ENCODE measurements around the gene MORN1. TPM values are rescaled to one million over a fixed set of nuclear protein-coding genes. Genes with fewer than 3 reads are reported as not detected.

MORN1 gene
- polyA plus RNA-seq, 1 donor (not counting 4 experiments of a cell fraction or from before 2014, with no cell fraction given), result 2.1 TPM

- H3K9me1 ChIP-seq (ENCODE audit: control insufficient read depth, extremely low read depth, insufficient read depth, low read length), result peaks cover 6% of the 10 kb centered on the region
- H2AFZ ChIP-seq (ENCODE audit: control insufficient read depth, low read length), result no peak overlapping the region
- H3K4me1 ChIP-seq (ENCODE audit: control insufficient read depth, extremely low read depth, insufficient read depth, low read length), result peaks cover 8% of the 10 kb centered on the region
- no peak overlapping the region for H3K4me3 ChIP-seq (ENCODE audit: control insufficient read depth in 2 of 3, extremely low read depth in 1 of 3, insufficient read depth in 2 of 3, low read depth in 1 of 3, low read length in 3 of 3)
- FAIRE-seq, result no peak
- no peak overlapping the region for H3K4me2 ChIP-seq (ENCODE audit: control insufficient read depth, extremely low read depth, insufficient read depth, low read depth, low read length)
- H3K36me3 ChIP-seq (ENCODE audit: control insufficient read depth in 2 of 2, extremely low read depth in 1 of 2, insufficient read depth in 2 of 2, low read length in 2 of 2), result peaks cover 12 to 25% of the 10 kb centered on the region in 2 experiments
- dilution Hi-C loops (cut with MboI; ENCODE audit: extremely low pct_ligation_motif_present, low sequenced_read_pairs), result no loop called here
- TF ChIP-seq CTCF (optimal IDR thresholded peaks at IDR 0.05 in 1 of 3, IDR thresholded peaks at IDR 0.05 in 1 of 3, conservative IDR thresholded peaks at IDR 0.05 in 1 of 3; ENCODE audit: extremely low read depth in 1 of 3, insufficient read depth in 2 of 3, low read length in 3 of 3) (no peak), EZH2 (IDR thresholded peaks at IDR 0.05; ENCODE audit: low read length) (no peak)
- no peaks in the 10 kb centered on the region for H3K9me3 ChIP-seq (ENCODE audit: control insufficient read depth, low read depth, low read length)
- DNase-seq (ENCODE audit: low read depth, low spot score), result no peak
- no peaks in the 10 kb centered on the region for H3K27me3 ChIP-seq (ENCODE audit: control insufficient read depth, extremely low read depth, insufficient read depth, low read length)
- H4K20me1 ChIP-seq (ENCODE audit: control insufficient read depth, extremely low read depth, insufficient read depth, low read length), result peaks cover 18% of the 10 kb centered on the region
- H3K27ac ChIP-seq (ENCODE audit: control insufficient read depth, insufficient read depth, low read length), result no peak overlapping the region
- peaks cover 35% of the 10 kb centered on the region for H3K79me2 ChIP-seq (ENCODE audit: control insufficient read depth, insufficient read depth, low read length)
- no peak overlapping the region for H3K9ac ChIP-seq (ENCODE audit: control insufficient read depth, extremely low read depth, insufficient read depth, low read length)
Measured at GRCh38 chr1:2304282-2304681, 87.1 kb downstream of the MORN1 start.

- Histone ChIP-seq H3K27me3 (ENCODE audit: control insufficient read depth, extremely low read depth, insufficient read depth, low read length) (no peaks in the 10 kb centered on the region), H3K36me3 (ENCODE audit: control insufficient read depth in 2 of 2, extremely low read depth in 1 of 2, insufficient read depth in 2 of 2, low read length in 2 of 2) (peaks cover 12 to 25% of the 10 kb centered on the region in 2 experiments), H3K4me2 (ENCODE audit: control insufficient read depth, extremely low read depth, insufficient read depth, low read depth, low read length) (no peak overlapping the region), H3K9me1 (ENCODE audit: control insufficient read depth, extremely low read depth, insufficient read depth, low read length) (peaks cover 6% of the 10 kb centered on the region), H3K27ac (ENCODE audit: control insufficient read depth, insufficient read depth, low read length) (no peak overlapping the region), H3K79me2 (ENCODE audit: control insufficient read depth, insufficient read depth, low read length) (peaks cover 40% of the 10 kb centered on the region), H3K9me3 (ENCODE audit: control insufficient read depth, low read depth, low read length) (no peaks in the 10 kb centered on the region), H2AFZ (ENCODE audit: control insufficient read depth, low read length) (no peak overlapping the region), H3K9ac (ENCODE audit: control insufficient read depth, extremely low read depth, insufficient read depth, low read length) (no peak overlapping the region), H4K20me1 (ENCODE audit: control insufficient read depth, extremely low read depth, insufficient read depth, low read length) (peaks cover 23% of the 10 kb centered on the region), H3K4me1 (ENCODE audit: control insufficient read depth, extremely low read depth, insufficient read depth, low read length) (peaks cover 12% of the 10 kb centered on the region), H3K4me3 (ENCODE audit: control insufficient read depth in 2 of 3, extremely low read depth in 1 of 3, insufficient read depth in 2 of 3, low read depth in 1 of 3, low read length in 3 of 3) (no peak overlapping the region)
- TF ChIP-seq CTCF (optimal IDR thresholded peaks at IDR 0.05 in 1 of 3, IDR thresholded peaks at IDR 0.05 in 1 of 3, conservative IDR thresholded peaks at IDR 0.05 in 1 of 3; ENCODE audit: extremely low read depth in 1 of 3, insufficient read depth in 2 of 3, low read length in 3 of 3) (no peak), EZH2 (IDR thresholded peaks at IDR 0.05; ENCODE audit: low read length) (no peak)
- DNase-seq (ENCODE audit: low read depth, low spot score) (no peak), FAIRE-seq (no peak)
- dilution Hi-C loops (cut with MboI; ENCODE audit: extremely low pct_ligation_motif_present, low sequenced_read_pairs), result no loop called here
Measured at GRCh38 chr1:2303781-2304180, 87.6 kb downstream of the MORN1 start.
